Liver (tissue), 9 donors: ENCODE results near the gene FA2H. TPM values are rescaled to one million over a fixed set of nuclear protein-coding genes. Genes with fewer than 3 reads are reported as not detected.

ENCODE experiments used
- DNase-seq: peaks from one replicate; pipeline ENCODE4 v3.0.0-alpha.2; 2017; ENCODE audit warnings: low spot score
- H3K27ac ChIP-seq, 2 donors: one replicate each; pipeline ENCODE4 v1.7.0; 2013; ENCODE audit warnings: inconsistent platforms in 2 of 2, low read length in 2 of 2, control low read depth in 1 of 2, low read depth in 1 of 2, mild to moderate bottlenecking in 1 of 2
- H3K27me3 ChIP-seq, 4 donors: one replicate each; pipeline versions ENCODE4 v1.6.1 to v1.7.0; 2013; ENCODE audit warnings: low read length in 3 of 4, inconsistent platforms in 1 of 4, mild to moderate bottlenecking in 1 of 4, moderate library complexity in 1 of 4; ENCODE audit not compliant: control insufficient read depth in 4 of 4, insufficient read depth in 4 of 4
- H3K36me3 ChIP-seq, 4 donors: one replicate each; pipeline versions ENCODE4 v1.6.1 to v1.7.0; 2013; ENCODE audit warnings: low read length in 3 of 4, mild to moderate bottlenecking in 3 of 4, low read depth in 1 of 4, moderate library complexity in 1 of 4; ENCODE audit not compliant: control insufficient read depth in 4 of 4, insufficient read depth in 3 of 4
- H3K4me1 ChIP-seq, 4 donors: one replicate each; pipeline versions ENCODE4 v1.6.1 to v1.7.0; 2013; ENCODE audit warnings: low read length in 3 of 4, mild to moderate bottlenecking in 3 of 4, moderate library complexity in 1 of 4; ENCODE audit not compliant: control insufficient read depth in 4 of 4, insufficient read depth in 4 of 4
- H3K4me3 ChIP-seq, 3 donors: one replicate each; pipeline versions ENCODE4 v1.6.1 to v1.7.0; 2013; ENCODE audit warnings: low read length in 3 of 3, control low read depth in 1 of 3, low read depth in 1 of 3, mild to moderate bottlenecking in 1 of 3
- H3K9ac ChIP-seq, 2 donors: one replicate each; pipeline ENCODE4 v1.7.0; 2013; ENCODE audit warnings: low read length in 2 of 2, mild to moderate bottlenecking in 2 of 2, moderate library complexity in 2 of 2, control low read depth in 1 of 2, low read depth in 1 of 2
- H3K9me3 ChIP-seq, 4 donors: one replicate each; pipeline versions ENCODE4 v1.6.1 to v1.7.0; 2013; ENCODE audit warnings: low read length in 3 of 4; ENCODE audit not compliant: control insufficient read depth in 4 of 4
- ATF3 ChIP-seq: IDR thresholded peaks from 2 replicates; pipeline ENCODE4 v1.6.1; 2016; ENCODE audit warnings: antibody characterized with exemption
- CTCF ChIP-seq: fragments of 150-350 bp; IDR thresholded peaks from 2 replicates; pipeline ENCODE4 v1.5.1; 2017; ENCODE audit warnings: improper control_type of control experiment, low read depth, low read length; ENCODE audit not compliant: missing input control
- EGR1 ChIP-seq, 2 donors: IDR thresholded peaks; 2 replicates each; pipeline ENCODE4 v1.6.1; 2016 to 2018; ENCODE audit warnings: antibody characterized with exemption in 2 of 2, low read depth in 2 of 2
- FOXA1 ChIP-seq: IDR thresholded peaks from 2 replicates; pipeline ENCODE4 v1.6.1; 2016; ENCODE audit warnings: antibody characterized with exemption
- GABPA ChIP-seq, 2 donors: IDR thresholded peaks in 1 of 2; conservative IDR thresholded peaks in 1 of 2; 2 replicates each; pipeline ENCODE4 v1.6.1; 2016; ENCODE audit warnings: antibody characterized with exemption in 2 of 2, mild to moderate bottlenecking in 1 of 2, moderate library complexity in 1 of 2
- HNF4G ChIP-seq: IDR thresholded peaks from 2 replicates; pipeline ENCODE4 v1.6.1; 2016; ENCODE audit warnings: antibody characterized with exemption
- JUND ChIP-seq, 2 donors: IDR thresholded peaks; 2 replicates each; pipeline ENCODE4 v1.6.1; 2016; ENCODE audit warnings: antibody characterized with exemption in 2 of 2
- MAX ChIP-seq: IDR thresholded peaks from 2 replicates; pipeline ENCODE4 v1.6.1; 2016; ENCODE audit warnings: antibody characterized with exemption
- NR2F2 ChIP-seq: IDR thresholded peaks from 2 replicates; pipeline ENCODE4 v1.6.1; 2016; ENCODE audit warnings: antibody characterized with exemption
- RAD21 ChIP-seq, 2 donors: IDR thresholded peaks; 2 replicates each; pipeline ENCODE4 v1.6.1; 2016; ENCODE audit warnings: antibody characterized with exemption in 2 of 2, mild to moderate bottlenecking in 2 of 2
- REST ChIP-seq: IDR thresholded peaks from 2 replicates; pipeline ENCODE4 v1.6.1; 2016; ENCODE audit warnings: antibody characterized with exemption, mild to moderate bottlenecking
- RXRA ChIP-seq, 2 donors: IDR thresholded peaks; 2 replicates each; pipeline ENCODE4 v1.6.1; 2017 to 2018; ENCODE audit warnings: antibody characterized with exemption in 2 of 2, mild to moderate bottlenecking in 1 of 2
- SP1 ChIP-seq: IDR thresholded peaks from 2 replicates; pipeline ENCODE4 v1.6.1; 2018; ENCODE audit warnings: antibody characterized with exemption, mild to moderate bottlenecking
- TAF1 ChIP-seq: conservative IDR thresholded peaks from 2 replicates; pipeline ENCODE4 v1.6.1; 2016; ENCODE audit warnings: antibody characterized with exemption, mild to moderate bottlenecking
- YY1 ChIP-seq: IDR thresholded peaks from 2 replicates; pipeline ENCODE4 v1.6.1; 2016; ENCODE audit warnings: antibody characterized with exemption, mild to moderate bottlenecking
- ZBTB33 ChIP-seq: IDR thresholded peaks from 2 replicates; pipeline ENCODE4 v1.6.1; 2016; ENCODE audit warnings: antibody characterized with exemption
- WGBS: extraction: QIAGEN DNeasy Blood & Tissue Kit; methylation state at CpG from one replicate; pipeline ENCODE4 v1.1.7; 2013; 5-methylcytosine and 5-hydroxymethylcytosine counted together
- polyA plus RNA-seq, 2 donors: library from polyadenylated mRNA; stranded (reverse) in 1 of 2; unstranded in 1 of 2; fragments of 200-250 nt in 1 of 2; fragments of >200 nt in 1 of 2; fragmentation: Nextera tagmentation in 1 of 2; extraction: Ambion mirVana in 1 of 2; gene quantifications; one replicate each; pipeline versions ENCODE4 v1.2.1 to v1.2.3, GENCODE V29; 2013 to 2015
- total RNA-seq, 2 donors: library from RNA; depleted of rRNA; stranded (reverse); fragments of >200 nt; gene quantifications; one replicate each; pipeline ENCODE4 v1.2.3, GENCODE V29; 2014
- donor health status: healthy.
- donor health status: healthy.
- donor health status: healthy.
- donor health status: healthy.
- donor health status: healthy.

The FA2H gene
- total and polyA plus RNA-seq, 4 donors = 0.02 to 0.17 (median 0.14) TPM; not detected in 1

GRCh38 chr16:74726716-74727115 is 47.9 kb downstream of the FA2H start:
- no peak overlapping the region for H3K4me3 ChIP-seq
- peak; percentile 46 for DNase-seq
- WGBS = 74% methylated on average over 2 of the region's 2 CpGs
- H3K36me3 ChIP-seq = no peaks in the 10 kb centered on the region
- no peaks in the 10 kb centered on the region for H3K4me1 ChIP-seq
- no peaks in the 10 kb centered on the region for H3K27me3 ChIP-seq
- peaks cover 4 to 13% (median 6%) of the 10 kb centered on the region in 4 donors for H3K9me3 ChIP-seq
- no peak overlapping the region for H3K9ac ChIP-seq
- no peak for TF ChIP-seq SP1
- no peak for TF ChIP-seq GABPA (IDR thresholded peaks at IDR 0.05 in 1 of 2, conservative IDR thresholded peaks at IDR 0.05 in 1 of 2)
- TF ChIP-seq CTCF = peak; percentile 22
- H3K27ac ChIP-seq = no peak overlapping the region

GRCh38 chr16:74725651-74726455 is 48.8 kb downstream of the FA2H start:
- no peak overlapping the region for H3K4me3 ChIP-seq
- no peak overlapping the region for H3K9ac ChIP-seq
- TF ChIP-seq ATF3 (no peak), JUND (IDR thresholded peaks at IDR 0.05) (no peak), RXRA (IDR thresholded peaks at IDR 0.05) (no peak), ZBTB33 (no peak), RAD21 (IDR thresholded peaks at IDR 0.05) (no peak), MAX (no peak), TAF1 (no peak), SP1 (no peak), YY1 (no peak), NR2F2 (no peak), HNF4G (no peak), EGR1 (IDR thresholded peaks at IDR 0.05; ENCODE audit: low read depth in 2 of 2) (no peak), REST (no peak), FOXA1 (no peak), CTCF (no peak)
- H3K4me1 ChIP-seq = no peaks in the 10 kb centered on the region
- no peaks in the 10 kb centered on the region for H3K27me3 ChIP-seq
- H3K36me3 ChIP-seq = no peaks in the 10 kb centered on the region
- no peak for DNase-seq
- WGBS = 86% methylated on average over 12 of the region's 12 CpGs
- no peak overlapping the region for H3K27ac ChIP-seq
- H3K9me3 ChIP-seq = peaks cover 4 to 13% (median 6%) of the 10 kb centered on the region in 4 donors
